ENCODE measurements around the gene PRR29. TPM values are rescaled to one million over a fixed set of nuclear protein-coding genes. Genes with fewer than 3 reads are reported as not detected.

The PRR29 gene
- total and polyA plus RNA-seq, 2 donors (not counting 1 experiment from before 2014, with no cell fraction given): 0.03 TPM; not detected in 1

DNA sequence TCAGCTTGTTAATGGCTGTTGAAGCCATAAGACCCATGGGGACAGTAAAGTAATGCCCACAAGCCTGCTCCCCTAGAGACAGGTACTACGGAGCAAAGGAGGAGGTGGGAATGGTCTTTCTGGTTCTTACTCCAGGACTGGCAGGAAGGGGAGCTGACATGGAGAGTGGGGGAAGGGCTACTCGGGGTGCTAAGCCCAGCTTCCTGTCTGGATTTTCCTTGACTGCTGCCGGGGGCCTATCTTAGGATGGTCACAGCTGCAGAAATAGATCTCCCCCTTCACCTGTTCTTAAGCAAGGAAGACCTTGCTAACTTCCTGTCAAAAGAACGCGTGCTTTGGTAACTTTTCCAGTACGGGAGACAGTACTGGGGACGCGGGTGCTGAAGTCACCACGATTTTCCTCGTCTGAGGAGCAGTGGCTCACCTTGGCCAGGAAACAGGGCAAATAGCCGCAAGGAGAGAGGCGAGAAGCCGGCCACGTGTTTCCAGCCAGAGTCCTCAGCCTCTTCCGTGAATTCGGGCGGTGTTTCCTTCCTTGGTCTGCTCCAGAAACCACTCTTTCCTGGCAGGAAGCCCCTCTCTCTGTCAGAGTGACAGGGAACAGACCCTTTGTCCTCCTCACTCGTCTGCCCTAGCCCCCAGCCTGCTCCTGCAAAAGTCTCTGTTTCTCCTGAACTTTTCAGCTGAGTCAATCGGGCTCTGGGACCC is 656 bp upstream of the PRR29 start:
- Histone ChIP-seq H3K4me1 (ENCODE audit: control insufficient read depth in 2 of 2, insufficient read depth in 2 of 2, low read length in 2 of 2) (peaks cover 30 to 36% of the 10 kb centered on the region in 2 donors), H3K79me2 (ENCODE audit: control insufficient read depth, insufficient read depth, low read length) (no peaks in the 10 kb centered on the region), H3K9me3 (ENCODE audit: control extremely low read depth in 1 of 3, control insufficient read depth in 2 of 3, insufficient read depth in 1 of 3, low read length in 2 of 3) (no peaks in the 10 kb centered on the region), H3K9ac (ENCODE audit: low read length) (peak overlapping the region; percentile 72), H3K27ac (ENCODE audit: low read length in 2 of 2) (no peak overlapping the region), H4K20me1 (ENCODE audit: control insufficient read depth, insufficient read depth, low read length, poor library complexity, severe bottlenecking) (peaks cover 17% of the 10 kb centered on the region), H2AFZ (ENCODE audit: insufficient read depth, low read depth, low read length, poor library complexity, severe bottlenecking) (peak overlapping the region; percentile 81), H3K36me3 (replicated peaks in 1 of 2; ENCODE audit: control extremely low read depth in 1 of 2, control insufficient read depth in 1 of 2, extremely low read depth in 1 of 2, insufficient read depth in 2 of 2, low read length in 1 of 2) (peaks cover 0 to 3% of the 10 kb centered on the region in 2 experiments), H3K4me2 (replicated peaks; ENCODE audit: low read depth, low read length, poor library complexity, severe bottlenecking) (peak overlapping the region; percentile 97), H3K27me3 (replicated peaks in 1 of 4; ENCODE audit: control extremely low read depth in 1 of 4, control insufficient read depth in 3 of 4, insufficient read depth in 4 of 4, low read length in 3 of 4) (peaks cover 0 to 20% (median 5%) of the 10 kb centered on the region in 4 experiments), H3K4me3 (ENCODE audit: control extremely low read depth in 1 of 5, extremely low read depth in 1 of 5, insufficient read depth in 1 of 5, low read depth in 2 of 5, low read length in 4 of 5) (peak overlapping the region in 3 of 5 experiments; percentile 63 to 68 (median 66))
- POLR2A ChIA-PET: interaction anchor here (0.5 to 1.4 kb wide), 2 partner anchors 67 to 340 kb away, joined by 3 to 4 read pairs; no protein-coding TSS in a partner anchor
- WGBS (ENCODE audit: insufficient coverage): 26% methylated on average over 16 of the region's 19 CpGs
- DNase-seq (no peak), ATAC-seq (ENCODE audit: low read depth) (no peak)
- Mint-ChIP-seq H3K4me1 (peaks cover 36% of the 10 kb centered on the region), H3K27me3 (peaks cover 13% of the 10 kb centered on the region), H3K4me3 (peak overlapping the region; percentile 91), H3K27ac (no peak overlapping the region), H3K9me3 (ENCODE audit: insufficient read depth) (no peaks in the 10 kb centered on the region)
- intact Hi-C loops (cut with micrococcal nuclease): loop anchor here (1.0 kb wide), 2 partner anchors 19 to 23 kb away; partner anchors contain the start of gene ICAM2
- CTCF ChIA-PET: interaction anchor here (0.7 to 7.5 kb wide), 5 partner anchors 19 to 85 kb away, joined by 3 to 89 read pairs (median 3); no protein-coding TSS in a partner anchor
- TF ChIP-seq, protein P1, sequence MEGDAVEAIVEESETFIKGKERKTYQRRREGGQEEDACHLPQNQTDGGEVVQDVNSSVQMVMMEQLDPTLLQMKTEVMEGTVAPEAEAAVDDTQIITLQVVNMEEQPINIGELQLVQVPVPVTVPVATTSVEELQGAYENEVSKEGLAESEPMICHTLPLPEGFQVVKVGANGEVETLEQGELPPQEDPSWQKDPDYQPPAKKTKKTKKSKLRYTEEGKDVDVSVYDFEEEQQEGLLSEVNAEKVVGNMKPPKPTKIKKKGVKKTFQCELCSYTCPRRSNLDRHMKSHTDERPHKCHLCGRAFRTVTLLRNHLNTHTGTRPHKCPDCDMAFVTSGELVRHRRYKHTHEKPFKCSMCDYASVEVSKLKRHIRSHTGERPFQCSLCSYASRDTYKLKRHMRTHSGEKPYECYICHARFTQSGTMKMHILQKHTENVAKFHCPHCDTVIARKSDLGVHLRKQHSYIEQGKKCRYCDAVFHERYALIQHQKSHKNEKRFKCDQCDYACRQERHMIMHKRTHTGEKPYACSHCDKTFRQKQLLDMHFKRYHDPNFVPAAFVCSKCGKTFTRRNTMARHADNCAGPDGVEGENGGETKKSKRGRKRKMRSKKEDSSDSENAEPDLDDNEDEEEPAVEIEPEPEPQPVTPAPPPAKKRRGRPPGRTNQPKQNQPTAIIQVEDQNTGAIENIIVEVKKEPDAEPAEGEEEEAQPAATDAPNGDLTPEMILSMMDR (IDR thresholded peaks at IDR 0.05): no peak
- no peak for TF ChIP-seq EZH2 (IDR thresholded peaks at IDR 0.05; ENCODE audit: borderline replicate concordance, insufficient read depth, low read depth, low read length, poor library complexity, severe bottlenecking)
